Natural killer cell (primary cell): ENCODE measurements around the gene MRFAP1. TPM values are rescaled to one million over a fixed set of nuclear protein-coding genes. Genes with fewer than 3 reads are reported as not detected.

Experiments used
- ATAC-seq, 3 donors: fragments of 150-1000 bp in 2 of 3; fragments of 200-7000 bp in 1 of 3; cut with Tn5 transposase; 1 replicate in 1 of 3; 2 replicates in 2 of 3; pipeline ENCODE4 v1.10.0; 2021; ENCODE audit warnings: mild to moderate bottlenecking in 2 of 3, moderate library complexity in 2 of 3
- DNase-seq, 2 donors: peaks; one replicate each; pipeline versions ENCODE4 v3.0.0 to v3.0.0-alpha.2; 2013 to 2021; ENCODE audit warnings: mixed read lengths in 1 of 2
- H3K27ac ChIP-seq: one replicate; pipeline ENCODE4 v1.5.1; 2013; ENCODE audit warnings: mild to moderate bottlenecking, low read length
- H3K27me3 ChIP-seq: one replicate; pipeline ENCODE4 v1.6.1; 2013; ENCODE audit warnings: low read length; ENCODE audit not compliant: control insufficient read depth, insufficient read depth
- H3K36me3 ChIP-seq: one replicate; pipeline ENCODE4 v1.6.1; 2013; ENCODE audit warnings: low read length; ENCODE audit not compliant: control insufficient read depth, insufficient read depth
- H3K4me1 ChIP-seq: one replicate; pipeline ENCODE4 v1.6.1; 2013; ENCODE audit warnings: low read length; ENCODE audit not compliant: control insufficient read depth, insufficient read depth
- H3K4me3 ChIP-seq: one replicate; pipeline ENCODE4 v1.5.1; 2013; ENCODE audit warnings: low read length
- H3K9me3 ChIP-seq: one replicate; pipeline ENCODE4 v1.6.1; 2013; ENCODE audit warnings: low read length; ENCODE audit not compliant: control insufficient read depth, insufficient read depth
- H3K27ac Mint-ChIP-seq, 2 donors: one replicate each; pipeline ENCODE4 v1.8.0; 2022; ENCODE audit warnings: mild to moderate bottlenecking in 2 of 2, mixed read lengths in 2 of 2, moderate library complexity in 1 of 2
- H3K27me3 Mint-ChIP-seq, 2 donors: one replicate each; pipeline ENCODE4 v1.8.0; 2022; ENCODE audit warnings: low read depth in 2 of 2, mixed read lengths in 2 of 2
- H3K36me3 Mint-ChIP-seq: one replicate; pipeline ENCODE4 v1.8.0; 2022; ENCODE audit warnings: mixed read lengths
- H3K4me1 Mint-ChIP-seq, 2 donors: one replicate each; pipeline ENCODE4 v1.8.0; 2022; ENCODE audit warnings: mixed read lengths in 2 of 2
- H3K4me3 Mint-ChIP-seq: one replicate; pipeline ENCODE4 v1.8.0; 2022; ENCODE audit warnings: mild to moderate bottlenecking, moderate library complexity, mixed read lengths
- H3K9me3 Mint-ChIP-seq, 2 donors: one replicate each; pipeline ENCODE4 v1.8.0; 2022; ENCODE audit warnings: mixed read lengths in 2 of 2
- CTCF ChIP-seq: fragments of 200-600 bp; IDR thresholded peaks from one replicate; pipeline ENCODE4 v1.8.0; 2022; ENCODE audit warnings: antibody characterized with exemption
- WGBS: methylation state at CpG from one replicate; pipeline ENCODE4 v1.1.7; 2013; ENCODE audit warnings: missing lambda C conversion rate; ENCODE audit not compliant: insufficient coverage; 5-methylcytosine and 5-hydroxymethylcytosine counted together
- intact Hi-C: fragments of 100-400 bp; cut with micrococcal nuclease; formaldehyde crosslinking; loops from one replicate; pipeline ENCODE4 v1.14.2; 2022
- total RNA-seq, 4 donors: library from RNA; stranded (reverse); fragments of 120-200 nt in 1 of 4; gene quantifications; one replicate each; pipeline versions ENCODE4 v1.2.3 to v1.2.4, GENCODE V29; 2013 to 2022

Gene MRFAP1
- total RNA-seq, 3 donors from 2014 or later (not counting 1 experiment from before 2014, with no cell fraction given) = 105 to 146 (median 146) TPM

DNA sequence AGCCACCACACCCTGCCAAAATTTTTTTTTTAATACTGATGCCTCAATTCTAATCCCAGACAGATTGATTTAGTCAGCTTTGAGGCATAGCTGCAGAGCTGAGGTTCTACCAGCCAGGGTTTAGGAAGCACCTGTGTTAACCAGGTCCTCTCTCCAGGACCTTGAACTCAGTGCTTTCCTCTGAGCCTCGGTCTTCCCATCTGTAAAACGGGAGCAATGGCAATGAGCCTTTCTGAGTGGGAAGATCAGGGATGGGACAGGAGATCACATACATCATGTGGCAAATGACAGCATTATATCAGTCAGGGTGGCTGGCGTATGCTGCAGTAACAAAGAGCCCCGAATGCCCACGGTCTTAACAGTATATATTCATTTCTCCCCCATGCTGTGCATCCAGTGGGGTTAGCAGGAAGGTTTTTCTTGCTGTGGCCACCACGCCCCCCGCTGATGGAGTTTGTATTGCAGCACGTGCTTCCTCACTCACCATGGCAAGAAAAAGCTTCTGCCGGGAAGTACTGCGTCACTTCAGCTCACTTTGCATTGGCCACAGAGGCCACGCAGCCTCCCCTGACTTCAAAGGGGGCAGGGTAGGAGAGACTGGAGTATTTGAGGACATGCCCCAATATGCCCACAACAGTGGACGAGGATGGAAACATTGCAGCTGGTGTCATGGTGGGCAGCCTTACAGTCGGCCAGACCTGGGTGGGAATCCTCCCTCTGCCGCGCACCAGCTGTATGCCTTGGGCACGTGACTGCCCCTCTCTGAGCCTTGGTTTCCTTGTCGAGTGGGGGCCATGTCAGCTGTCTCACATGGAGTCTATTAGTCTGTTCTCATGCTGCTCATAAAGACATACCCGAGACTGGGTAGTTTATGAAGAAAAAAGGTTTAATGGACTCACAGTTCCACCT is 24.1 kb upstream of the MRFAP1 start:
- no peak for TF ChIP-seq CTCF
- H3K9me3 Mint-ChIP-seq = no peaks in the 10 kb centered on the region
- 96% methylated on average over 16 of the region's 18 CpGs for WGBS
- Histone ChIP-seq H3K4me3 (no peak overlapping the region), H3K4me1 (no peaks in the 10 kb centered on the region), H3K27me3 (no peaks in the 10 kb centered on the region), H3K36me3 (peaks cover 65% of the 10 kb centered on the region), H3K9me3 (no peaks in the 10 kb centered on the region), H3K27ac (no peak overlapping the region)
- H3K27ac Mint-ChIP-seq = no peak overlapping the region
- ATAC-seq (no peak), DNase-seq (no peak)
- H3K4me3 Mint-ChIP-seq = no peak overlapping the region
- intact Hi-C loops = no loop called here
- H3K27me3 Mint-ChIP-seq = no peaks in the 10 kb centered on the region
- H3K4me1 Mint-ChIP-seq = no peaks in the 10 kb centered on the region
- H3K36me3 Mint-ChIP-seq = peaks cover 7% of the 10 kb centered on the region

- H3K27ac ChIP-seq = no peak overlapping the region
- H3K27me3 Mint-ChIP-seq = no peaks in the 10 kb centered on the region
- H3K9me3 ChIP-seq = no peaks in the 10 kb centered on the region
- intact Hi-C loops = no loop called here
- no peaks in the 10 kb centered on the region for H3K9me3 Mint-ChIP-seq
- H3K4me3 Mint-ChIP-seq = no peak overlapping the region
- TF ChIP-seq CTCF = no peak
- H3K4me1 Mint-ChIP-seq = no peaks in the 10 kb centered on the region
- H3K36me3 Mint-ChIP-seq = peaks cover 7% of the 10 kb centered on the region
- DNase-seq (no peak), ATAC-seq (no peak)
- H3K4me1 ChIP-seq = no peaks in the 10 kb centered on the region
- H3K27me3 ChIP-seq = no peaks in the 10 kb centered on the region
- H3K4me3 ChIP-seq = no peak overlapping the region
- no peak overlapping the region for H3K27ac Mint-ChIP-seq
- H3K36me3 ChIP-seq = peaks cover 56% of the 10 kb centered on the region
- 99% methylated on average over 10 of the region's 10 CpGs for WGBS
Observed at GRCh38 chr4:6617246-6617645, 23.2 kb upstream of the MRFAP1 start.

DNA sequence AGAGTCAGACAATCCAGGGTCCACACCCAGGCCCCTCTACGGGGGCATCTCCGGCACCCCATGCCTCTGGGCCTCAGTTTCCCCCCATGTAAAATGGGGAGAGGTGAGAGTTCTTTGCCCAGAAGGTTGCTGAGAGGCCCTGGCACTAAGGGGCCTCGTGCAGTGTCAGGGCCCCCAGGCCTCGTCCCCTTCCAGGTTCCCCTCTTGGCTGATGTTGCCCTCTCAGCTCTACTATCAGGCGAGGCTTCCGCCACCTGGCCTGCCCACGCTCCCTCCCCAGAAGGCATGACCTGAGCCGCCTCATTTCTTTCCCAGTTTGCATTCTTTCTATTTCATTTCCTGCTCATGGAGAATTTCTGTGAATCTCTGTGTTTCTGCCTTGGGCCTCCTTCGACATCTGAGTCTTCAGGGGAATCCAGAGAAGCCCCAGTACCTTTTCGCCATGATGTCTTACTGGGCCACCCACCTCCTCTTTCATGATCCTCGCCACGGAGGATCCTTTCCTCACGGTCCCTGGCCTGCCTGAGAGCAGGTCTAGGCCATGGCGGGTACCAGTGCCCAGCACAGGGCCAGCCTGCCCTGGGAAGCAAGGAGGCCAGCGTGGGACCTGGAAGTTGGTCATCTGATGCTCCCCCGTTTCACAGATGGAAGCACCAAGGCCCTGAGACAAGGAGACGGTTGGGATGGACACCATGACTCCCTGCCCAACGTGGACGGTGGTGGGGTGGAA is 21.9 kb upstream of the MRFAP1 start:
- Mint-ChIP-seq H3K27me3 (no peaks in the 10 kb centered on the region), H3K36me3 (peaks cover 7% of the 10 kb centered on the region)
- intact Hi-C loops = no loop called here

More for the DNA sequence above, 21.9 kb upstream of the MRFAP1 start:
- no peaks in the 10 kb centered on the region for H3K27me3 ChIP-seq
- TF ChIP-seq CTCF = no peak
- H3K4me3 ChIP-seq = no peak overlapping the region
- ATAC-seq (no peak), DNase-seq (no peak)
- Mint-ChIP-seq H3K4me1 (no peaks in the 10 kb centered on the region), H3K9me3 (no peaks in the 10 kb centered on the region), H3K4me3 (no peak overlapping the region), H3K27ac (peak overlapping the region in 1 of 2 donors; percentile 60)
- H3K27ac ChIP-seq = no peak overlapping the region
- H3K36me3 ChIP-seq = peaks cover 47% of the 10 kb centered on the region
- H3K9me3 ChIP-seq = no peaks in the 10 kb centered on the region
- no peaks in the 10 kb centered on the region for H3K4me1 ChIP-seq
- WGBS = 92% methylated on average over 19 of the region's 19 CpGs
